Measurements from ENCODE around the gene DDX41. TPM values are rescaled to one million over a fixed set of nuclear protein-coding genes. Genes with fewer than 3 reads are reported as not detected.
A peak's percentile ranks its signal among the peaks of the same experiment; 100 is the strongest.

The DDX41 gene
- total and polyA plus RNA-seq, 2 donors (not counting 1 experiment from before 2014, with no cell fraction given), result 66.8 to 79.1 TPM

GRCh38 chr5:177500685-177501522 is 15.9 kb downstream of the DDX41 start:
- peak; percentile 77 to 85 for DNase-seq (ENCODE audit: low read depth in 2 of 2)

DNA sequence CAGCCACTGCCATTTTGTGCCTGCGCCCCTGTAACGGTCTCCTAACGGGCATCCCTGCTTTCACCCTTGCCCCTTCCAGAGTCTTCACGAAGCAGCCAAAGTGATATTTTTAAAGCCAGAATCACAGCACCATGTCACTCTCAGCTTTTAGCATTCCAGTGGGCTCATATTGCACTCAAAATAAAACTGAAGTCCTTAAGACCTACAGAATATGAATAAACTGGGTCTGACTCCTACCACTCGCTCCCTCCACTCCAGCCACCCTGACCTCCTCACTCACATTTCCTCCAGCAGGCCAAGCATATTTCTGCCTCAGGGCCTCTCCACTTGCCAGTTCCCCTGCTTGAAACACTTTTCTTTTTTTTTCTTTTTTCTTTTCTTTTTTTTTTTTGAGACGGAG is 16.9 kb downstream of the DDX41 start:
- TF ChIP-seq, protein P1, sequence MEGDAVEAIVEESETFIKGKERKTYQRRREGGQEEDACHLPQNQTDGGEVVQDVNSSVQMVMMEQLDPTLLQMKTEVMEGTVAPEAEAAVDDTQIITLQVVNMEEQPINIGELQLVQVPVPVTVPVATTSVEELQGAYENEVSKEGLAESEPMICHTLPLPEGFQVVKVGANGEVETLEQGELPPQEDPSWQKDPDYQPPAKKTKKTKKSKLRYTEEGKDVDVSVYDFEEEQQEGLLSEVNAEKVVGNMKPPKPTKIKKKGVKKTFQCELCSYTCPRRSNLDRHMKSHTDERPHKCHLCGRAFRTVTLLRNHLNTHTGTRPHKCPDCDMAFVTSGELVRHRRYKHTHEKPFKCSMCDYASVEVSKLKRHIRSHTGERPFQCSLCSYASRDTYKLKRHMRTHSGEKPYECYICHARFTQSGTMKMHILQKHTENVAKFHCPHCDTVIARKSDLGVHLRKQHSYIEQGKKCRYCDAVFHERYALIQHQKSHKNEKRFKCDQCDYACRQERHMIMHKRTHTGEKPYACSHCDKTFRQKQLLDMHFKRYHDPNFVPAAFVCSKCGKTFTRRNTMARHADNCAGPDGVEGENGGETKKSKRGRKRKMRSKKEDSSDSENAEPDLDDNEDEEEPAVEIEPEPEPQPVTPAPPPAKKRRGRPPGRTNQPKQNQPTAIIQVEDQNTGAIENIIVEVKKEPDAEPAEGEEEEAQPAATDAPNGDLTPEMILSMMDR (conservative IDR thresholded peaks at IDR 0.05 in 1 of 2, IDR thresholded peaks at IDR 0.05 in 1 of 2; ENCODE audit: low read depth in 1 of 2, low read length in 2 of 2), result no peak
- no peak for TF ChIP-seq EZH2 (IDR thresholded peaks at IDR 0.05; ENCODE audit: low read length, missing control alignments)
- DNase-seq (ENCODE audit: low read depth in 2 of 2), result no peak
- peaks cover 11% of the 10 kb centered on the region for H3K36me3 ChIP-seq (ENCODE audit: control insufficient read depth, insufficient read depth, low read length)
- H3K79me2 ChIP-seq (ENCODE audit: control insufficient read depth, insufficient read depth, low read length), result peaks cover 13% of the 10 kb centered on the region
- H3K4me1 ChIP-seq (ENCODE audit: control insufficient read depth, extremely low read depth, insufficient read depth, low read length), result peaks cover 28% of the 10 kb centered on the region
- no peak overlapping the region for H3K4me3 ChIP-seq (replicated peaks in 1 of 4; ENCODE audit: control extremely low read depth in 1 of 4, insufficient read depth in 1 of 4, low read depth in 3 of 4, low read length in 4 of 4)
- no peak overlapping the region for H3K4me2 ChIP-seq (ENCODE audit: extremely low read depth, insufficient read depth, low read length)
- H2AFZ ChIP-seq (ENCODE audit: low read length), result no peak overlapping the region
- H3K27ac ChIP-seq (ENCODE audit: insufficient read depth, low read length), result no peak overlapping the region
- no peaks in the 10 kb centered on the region for H4K20me1 ChIP-seq (ENCODE audit: control insufficient read depth, extremely low read depth, insufficient read depth, low read length)
- no peaks in the 10 kb centered on the region for H3K27me3 ChIP-seq (ENCODE audit: control insufficient read depth, insufficient read depth, low read length)
- no peak overlapping the region for H3K9ac ChIP-seq (ENCODE audit: insufficient read depth, low read length)
- no peaks in the 10 kb centered on the region for H3K9me3 ChIP-seq (ENCODE audit: control insufficient read depth, insufficient read depth, low read depth, low read length)

More at GRCh38 chr5:177500685-177501522, 15.9 kb downstream of the DDX41 start:
- H2AFZ ChIP-seq (ENCODE audit: low read length), result no peak overlapping the region
- H3K27ac ChIP-seq (ENCODE audit: insufficient read depth, low read length), result peak overlapping the region; percentile 31
- H3K4me2 ChIP-seq (ENCODE audit: extremely low read depth, insufficient read depth, low read length), result peak overlapping the region; percentile 17
- TF ChIP-seq, protein P1 (conservative IDR thresholded peaks at IDR 0.05 in 1 of 2, IDR thresholded peaks at IDR 0.05 in 1 of 2; ENCODE audit: low read depth in 1 of 2, low read length in 2 of 2), result peak; percentile 91 to 96
- no peak for TF ChIP-seq EZH2 (IDR thresholded peaks at IDR 0.05; ENCODE audit: low read length, missing control alignments)
- no peaks in the 10 kb centered on the region for H4K20me1 ChIP-seq (ENCODE audit: control insufficient read depth, extremely low read depth, insufficient read depth, low read length)
- H3K9me3 ChIP-seq (ENCODE audit: control insufficient read depth, insufficient read depth, low read depth, low read length), result no peaks in the 10 kb centered on the region
- no peak overlapping the region for H3K4me3 ChIP-seq (replicated peaks in 1 of 4; ENCODE audit: control extremely low read depth in 1 of 4, insufficient read depth in 1 of 4, low read depth in 3 of 4, low read length in 4 of 4)
- peaks cover 3% of the 10 kb centered on the region for H3K36me3 ChIP-seq (ENCODE audit: control insufficient read depth, insufficient read depth, low read length)
- H3K4me1 ChIP-seq (ENCODE audit: control insufficient read depth, extremely low read depth, insufficient read depth, low read length), result peaks cover 18% of the 10 kb centered on the region
- H3K27me3 ChIP-seq (ENCODE audit: control insufficient read depth, insufficient read depth, low read length), result no peaks in the 10 kb centered on the region
- H3K79me2 ChIP-seq (ENCODE audit: control insufficient read depth, insufficient read depth, low read length), result peaks cover 9% of the 10 kb centered on the region
- H3K9ac ChIP-seq (ENCODE audit: insufficient read depth, low read length), result no peak overlapping the region

DNA sequence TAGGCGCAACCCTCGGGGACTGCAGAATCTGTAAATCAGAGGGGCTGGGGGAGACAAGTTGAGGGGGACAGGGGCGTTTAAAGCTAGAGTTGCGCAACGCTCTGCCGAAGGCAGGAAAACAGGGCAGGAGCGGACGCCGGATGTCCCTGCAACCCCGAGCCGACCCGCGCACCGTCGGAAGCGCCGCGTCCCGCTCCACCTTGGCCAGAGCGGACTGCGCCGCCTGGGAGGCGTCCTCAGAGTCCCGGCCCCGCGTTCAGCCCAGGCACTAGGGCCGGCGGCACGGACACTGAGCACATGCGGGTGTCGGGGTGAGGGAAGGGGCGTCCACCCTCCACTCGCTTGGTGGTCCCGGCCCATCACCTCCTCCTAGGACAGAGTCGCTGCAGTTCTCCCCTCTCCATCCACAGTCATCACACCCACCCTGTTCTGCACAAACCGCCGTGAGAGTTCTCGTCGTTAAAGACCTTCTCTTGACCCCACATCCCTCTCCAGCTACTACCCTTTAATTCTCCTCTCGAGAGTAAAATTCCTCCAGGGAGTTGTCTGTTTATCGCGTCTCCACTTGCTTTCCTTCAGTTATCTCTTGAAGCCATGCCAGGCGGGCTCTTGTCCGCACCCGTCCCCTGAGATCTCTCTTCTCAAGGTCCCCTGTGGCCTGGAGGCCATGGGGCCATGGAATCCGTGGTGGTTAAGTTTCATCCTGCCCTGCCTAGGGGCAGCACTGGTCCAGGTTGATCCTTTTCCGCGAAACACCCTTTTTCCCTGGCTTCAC is 18.6 kb downstream of the DDX41 start:
- peak overlapping the region; percentile 45 for H3K27ac ChIP-seq (ENCODE audit: insufficient read depth, low read length)

More for the DNA sequence above, 18.6 kb downstream of the DDX41 start:
- Histone ChIP-seq H3K9me3 (ENCODE audit: control insufficient read depth, insufficient read depth, low read depth, low read length) (no peaks in the 10 kb centered on the region), H3K9ac (ENCODE audit: insufficient read depth, low read length) (peak overlapping the region; percentile 46), H4K20me1 (ENCODE audit: control insufficient read depth, extremely low read depth, insufficient read depth, low read length) (no peaks in the 10 kb centered on the region), H3K27me3 (ENCODE audit: control insufficient read depth, insufficient read depth, low read length) (no peaks in the 10 kb centered on the region), H3K4me1 (ENCODE audit: control insufficient read depth, extremely low read depth, insufficient read depth, low read length) (peaks cover 41% of the 10 kb centered on the region), H3K36me3 (ENCODE audit: control insufficient read depth, insufficient read depth, low read length) (peaks cover 21% of the 10 kb centered on the region), H3K4me3 (replicated peaks in 1 of 4; ENCODE audit: control extremely low read depth in 1 of 4, insufficient read depth in 1 of 4, low read depth in 3 of 4, low read length in 4 of 4) (peak overlapping the region; percentile 30 to 79 (median 49)), H3K4me2 (ENCODE audit: extremely low read depth, insufficient read depth, low read length) (peak overlapping the region; percentile 69), H2AFZ (ENCODE audit: low read length) (peak overlapping the region; percentile 5), H3K79me2 (ENCODE audit: control insufficient read depth, insufficient read depth, low read length) (peaks cover 24% of the 10 kb centered on the region)
- TF ChIP-seq EZH2 (IDR thresholded peaks at IDR 0.05; ENCODE audit: low read length, missing control alignments), result no peak
- TF ChIP-seq, protein P1 (conservative IDR thresholded peaks at IDR 0.05 in 1 of 2, IDR thresholded peaks at IDR 0.05 in 1 of 2; ENCODE audit: low read depth in 1 of 2, low read length in 2 of 2), result no peak
- no peak for DNase-seq (ENCODE audit: low read depth in 2 of 2)

All from fibroblast of lung (primary cell).